Endothelial cell of umbilical vein (primary cell): ENCODE measurements around the gene EML2. TPM values are rescaled to one million over a fixed set of nuclear protein-coding genes. Genes with fewer than 3 reads are reported as not detected.

ENCODE experiments used
- BruUV-seq: library from RNA; stranded (reverse); fragments of 400-500 nt; replicated peaks from 2 replicates; lab custom pipeline; 2021; lab: Mats Ljungman, UMichigan
- CTCF ChIA-PET: fragments of 300-600, 350-600 bp; sonication (Branson Sonifier 250); formaldehyde crosslinking; loops from one replicate; lab custom pipeline; 2021; ENCODE audit warnings: antibody characterized with exemption, inconsistent platforms; lab: Charles Lee
- POLR2A ChIA-PET: fragments of 300-600, 350-600 bp; sonication (Branson Sonifier 250); formaldehyde crosslinking; loops from one replicate; lab custom pipeline; 2021; ENCODE audit warnings: antibody characterized with exemption, inconsistent platforms; lab: Charles Lee
- DNase-seq: peaks from one replicate; pipeline ENCODE4 v3.0.0-alpha.2; 2011; ENCODE audit warnings: low read depth, low spot score
- FAIRE-seq: peaks from 2 replicates; lab custom pipeline; 2011; peaks lifted over from hg19 to GRCh38; lab: Jason Lieb, UNC
- H2AFZ ChIP-seq: 2 replicates; pipeline ENCODE4 v1.6.0; 2012; ENCODE audit warnings: low read depth, low read length, control low read depth, inconsistent platforms
- H3K27ac ChIP-seq: 2 replicates; pipeline ENCODE4 v1.5.1; 2011; ENCODE audit warnings: low read depth, mild to moderate bottlenecking, control low read depth, low read length, moderate library complexity; ENCODE audit not compliant: insufficient read depth
- H3K27me3 ChIP-seq, 2 experiments: 2 replicates each; pipeline versions ENCODE4 v1.6.0 to v1.6.1; 2011; ENCODE audit warnings: low read length in 2 of 2, mixed read lengths in 1 of 2; ENCODE audit not compliant: control insufficient read depth in 2 of 2, insufficient read depth in 2 of 2
- H3K36me3 ChIP-seq, 2 experiments: 2 replicates in 1 of 2; 3 replicates in 1 of 2; pipeline ENCODE4 v1.5.1; 2011; ENCODE audit warnings: low read length in 2 of 2, mild to moderate bottlenecking in 1 of 2, moderate library complexity in 1 of 2; ENCODE audit not compliant: control insufficient read depth in 2 of 2, insufficient read depth in 2 of 2; ENCODE audit errors: extremely low read depth in 1 of 2
- H3K4me1 ChIP-seq: 3 replicates; pipeline ENCODE4 v1.5.1; 2011; ENCODE audit warnings: mild to moderate bottlenecking, low read length; ENCODE audit not compliant: control insufficient read depth, insufficient read depth; ENCODE audit errors: extremely low read depth
- H3K4me2 ChIP-seq: 2 replicates; pipeline ENCODE4 v1.6.1; 2011; ENCODE audit warnings: low read length, control low read depth, mixed read lengths; ENCODE audit not compliant: insufficient read depth
- H3K4me3 ChIP-seq, 3 experiments: fragments of 200-600 bp in 1 of 3; sonication (generic), shearing (Covaris generic) in 1 of 3; replicated peaks in 1 of 3; 2 replicates each; pipeline ENCODE4 v1.5.1; 2011 to 2016; ENCODE audit warnings: control low read depth in 3 of 3, low read length in 3 of 3, mild to moderate bottlenecking in 2 of 3, inconsistent platforms in 1 of 3, low read depth in 1 of 3, moderate library complexity in 1 of 3; ENCODE audit not compliant: insufficient read depth in 1 of 3
- H3K79me2 ChIP-seq: 2 replicates; pipeline ENCODE4 v1.6.0; 2012; ENCODE audit warnings: low read length, inconsistent platforms; ENCODE audit not compliant: control insufficient read depth, insufficient read depth
- H3K9ac ChIP-seq: replicated peaks from 2 replicates; pipeline ENCODE3; 2011; ENCODE audit warnings: low read length, control low read depth; ENCODE audit not compliant: insufficient read depth; ENCODE audit errors: extremely low read depth
- H3K9me1 ChIP-seq: replicated peaks from 3 replicates; pipeline ENCODE4 v1.6.0; 2011; ENCODE audit warnings: mild to moderate bottlenecking, low read length; ENCODE audit not compliant: control insufficient read depth, insufficient read depth; ENCODE audit errors: extremely low read depth
- H3K9me3 ChIP-seq: replicated peaks from 2 replicates; pipeline ENCODE4 v1.5.1; 2012; ENCODE audit warnings: low read length, inconsistent platforms; ENCODE audit not compliant: control insufficient read depth, insufficient read depth
- H4K20me1 ChIP-seq: replicated peaks from 2 replicates; pipeline ENCODE3; 2011; ENCODE audit warnings: mild to moderate bottlenecking, low read length; ENCODE audit not compliant: control insufficient read depth, insufficient read depth; ENCODE audit errors: extremely low read depth
- EZH2 ChIP-seq: IDR thresholded peaks from 2 replicates; pipeline ENCODE4 v1.6.1; 2012; ENCODE audit warnings: borderline replicate concordance, low read depth, mild to moderate bottlenecking, moderate library complexity, low read length, inconsistent platforms; ENCODE audit not compliant: severe bottlenecking
- FOS ChIP-seq: IDR thresholded peaks from 2 replicates; pipeline ENCODE4 v1.6.1; 2011; ENCODE audit warnings: mild to moderate bottlenecking, low read length, moderate library complexity, borderline replicate concordance; ENCODE audit not compliant: insufficient read depth
- GATA2 ChIP-seq: IDR thresholded peaks from 2 replicates; pipeline ENCODE4 v1.7.0; 2011; ENCODE audit warnings: low read depth, mild to moderate bottlenecking, moderate library complexity, mixed read lengths, low read length; ENCODE audit not compliant: insufficient read length, insufficient read depth
- JUN ChIP-seq: IDR thresholded peaks from 2 replicates; pipeline ENCODE4 v1.6.1; 2011; ENCODE audit warnings: borderline replicate concordance, low read depth; ENCODE audit not compliant: insufficient read length, insufficient read depth
- MYC ChIP-seq: IDR thresholded peaks from one replicate; pipeline ENCODE4 v1.6.1; 2011; ENCODE audit warnings: mild to moderate bottlenecking, low read depth, low read length
- POLR2A ChIP-seq: IDR thresholded peaks from 2 replicates; pipeline ENCODE4 v1.6.1; 2012; ENCODE audit warnings: low read depth, mild to moderate bottlenecking, control low read depth, low read length
- POLR2AphosphoS5 ChIP-seq: IDR thresholded peaks from 2 replicates; pipeline ENCODE4 v1.6.1; 2012; ENCODE audit warnings: low read depth, mild to moderate bottlenecking, control low read depth, low read length, moderate library complexity; ENCODE audit not compliant: insufficient read depth
- dilution Hi-C: fragments of 300-500 bp; cut with MboI; formaldehyde crosslinking; loops from one replicate; pipeline ENCODE4 v1.15.0; 2019; ENCODE audit warnings: low sequenced_read_pairs; ENCODE audit not compliant: extremely low pct_ligation_motif_present
- intact Hi-C: fragments of 100-400 bp; cut with micrococcal nuclease; formaldehyde crosslinking; loops from one replicate; pipeline ENCODE4 v1.10.0; 2022
- polyA plus RNA-seq, 4 experiments: library from polyadenylated mRNA; depleted of rRNA in 3 of 4; stranded (reverse) in 3 of 4; unstranded in 1 of 4; fragments of >200 nt; gene quantifications; 2 replicates each; pipeline versions ENCODE4 v1.2.1 to v1.2.3, GENCODE V29; 2011 to 2012; ENCODE audit warnings: missing spikeins in 1 of 4
- total RNA-seq: library from RNA; stranded (reverse); gene quantifications from 2 replicates; pipeline ENCODE4 v1.2.3, GENCODE V29; 2021
- TF ChIP-seq, protein P1 (sequence below): IDR thresholded peaks from 2 replicates; pipeline ENCODE4 v1.6.1; 2011; ENCODE audit not compliant: insufficient read depth, insufficient read length
- TF ChIP-seq, protein P2 (sequence below), 2 donors: IDR thresholded peaks; 1 replicate in 1 of 2; 2 replicates in 1 of 2; pipeline ENCODE4 v1.5.1; 2011; ENCODE audit warnings: low read length in 2 of 2, mild to moderate bottlenecking in 2 of 2, moderate library complexity in 2 of 2, control low read depth in 1 of 2, inconsistent platforms in 1 of 2, low read depth in 1 of 2; ENCODE audit not compliant: insufficient read depth in 1 of 2; ENCODE audit errors: extremely low read depth in 1 of 2

Gene EML2
- total and polyA plus RNA-seq, 2 donors (not counting 3 experiments of a cell fraction or from before 2014, with no cell fraction given), result 23.3 to 28.9 TPM

GRCh38 chr19:45659096-45659729 is 20.0 kb upstream of the EML2 start:
- DNase-seq (no peak), FAIRE-seq (no peak)
- POLR2A ChIA-PET, result no interaction called here
- Histone ChIP-seq H4K20me1 (no peaks in the 10 kb centered on the region), H3K4me2 (no peak overlapping the region), H3K9me1 (no peaks in the 10 kb centered on the region), H3K27me3 (peaks cover 0 to 7% of the 10 kb centered on the region in 2 experiments), H2AFZ (no peak overlapping the region), H3K4me3 (no peak overlapping the region), H3K9me3 (no peaks in the 10 kb centered on the region), H3K9ac (no peak overlapping the region), H3K27ac (no peak overlapping the region), H3K79me2 (no peaks in the 10 kb centered on the region), H3K36me3 (no peaks in the 10 kb centered on the region), H3K4me1 (no peaks in the 10 kb centered on the region)
- dilution Hi-C loops, result no loop called here
- BruUV-seq, result no TSS peak
- intact Hi-C loops, result no loop called here
- no peak for TF ChIP-seq POLR2A
- CTCF ChIA-PET, result interaction anchor here (1.0 to 1.1 kb wide), 2 partner anchors 16 to 18 kb away, joined by 3 read pairs; no protein-coding TSS in a partner anchor

DNA sequence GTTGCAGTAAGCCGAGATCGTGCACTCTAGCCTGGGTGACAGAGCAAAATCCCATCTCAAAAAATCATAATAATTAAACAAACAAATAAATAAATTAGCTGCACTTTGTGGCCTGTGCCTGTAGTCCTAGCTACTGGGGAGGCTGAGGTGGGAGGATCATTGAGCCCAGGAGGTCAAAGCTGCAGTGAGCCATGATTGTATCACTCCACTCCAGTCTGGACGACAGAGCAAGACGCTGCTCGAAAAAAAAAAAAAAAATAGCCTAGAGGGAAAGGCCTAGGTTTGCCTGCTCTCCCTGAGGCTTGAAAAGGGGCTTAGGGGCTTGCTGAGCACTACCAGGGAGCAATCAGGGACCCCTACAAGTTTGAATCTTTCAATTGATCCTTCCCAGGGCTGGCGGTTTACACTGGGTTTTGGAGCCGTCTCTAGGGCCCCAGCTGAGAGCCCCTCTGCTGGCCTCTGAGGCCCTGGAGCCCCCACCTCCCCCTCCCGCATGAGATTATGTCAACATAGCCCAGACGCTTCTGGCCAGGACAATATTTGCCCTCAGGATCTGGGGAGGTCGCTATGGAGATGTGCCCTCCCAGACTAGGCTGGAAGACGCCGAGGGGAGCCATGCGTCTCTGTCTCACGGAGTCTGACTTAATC is 18.4 kb upstream of the EML2 start:
- peaks cover 0 to 7% of the 10 kb centered on the region in 2 experiments for H3K27me3 ChIP-seq
- FAIRE-seq (no peak), DNase-seq (no peak)
- H3K4me2 ChIP-seq, result no peak overlapping the region
- no TSS peak for BruUV-seq
- no peak overlapping the region for H2AFZ ChIP-seq
- no peak overlapping the region for H3K9ac ChIP-seq
- dilution Hi-C loops, result no loop called here
- TF ChIP-seq GATA2 (no peak), POLR2A (no peak), EZH2 (no peak), FOS (no peak), POLR2AphosphoS5 (no peak), MYC (no peak), JUN (no peak)
- TF ChIP-seq, protein P1, sequence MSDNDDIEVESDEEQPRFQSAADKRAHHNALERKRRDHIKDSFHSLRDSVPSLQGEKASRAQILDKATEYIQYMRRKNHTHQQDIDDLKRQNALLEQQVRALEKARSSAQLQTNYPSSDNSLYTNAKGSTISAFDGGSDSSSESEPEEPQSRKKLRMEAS, result no peak
- TF ChIP-seq, protein P2, sequence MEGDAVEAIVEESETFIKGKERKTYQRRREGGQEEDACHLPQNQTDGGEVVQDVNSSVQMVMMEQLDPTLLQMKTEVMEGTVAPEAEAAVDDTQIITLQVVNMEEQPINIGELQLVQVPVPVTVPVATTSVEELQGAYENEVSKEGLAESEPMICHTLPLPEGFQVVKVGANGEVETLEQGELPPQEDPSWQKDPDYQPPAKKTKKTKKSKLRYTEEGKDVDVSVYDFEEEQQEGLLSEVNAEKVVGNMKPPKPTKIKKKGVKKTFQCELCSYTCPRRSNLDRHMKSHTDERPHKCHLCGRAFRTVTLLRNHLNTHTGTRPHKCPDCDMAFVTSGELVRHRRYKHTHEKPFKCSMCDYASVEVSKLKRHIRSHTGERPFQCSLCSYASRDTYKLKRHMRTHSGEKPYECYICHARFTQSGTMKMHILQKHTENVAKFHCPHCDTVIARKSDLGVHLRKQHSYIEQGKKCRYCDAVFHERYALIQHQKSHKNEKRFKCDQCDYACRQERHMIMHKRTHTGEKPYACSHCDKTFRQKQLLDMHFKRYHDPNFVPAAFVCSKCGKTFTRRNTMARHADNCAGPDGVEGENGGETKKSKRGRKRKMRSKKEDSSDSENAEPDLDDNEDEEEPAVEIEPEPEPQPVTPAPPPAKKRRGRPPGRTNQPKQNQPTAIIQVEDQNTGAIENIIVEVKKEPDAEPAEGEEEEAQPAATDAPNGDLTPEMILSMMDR (IDR thresholded peaks at IDR 0.05; ENCODE audit: extremely low read depth in 1 of 2, insufficient read depth in 1 of 2, low read depth in 1 of 2, low read length in 2 of 2), result no peak
- H3K27ac ChIP-seq, result no peak overlapping the region
- POLR2A ChIA-PET, result interaction anchor here (0.7 kb wide), 1 partner anchor 319 kb away, joined by 4 read pairs; no protein-coding TSS in a partner anchor
- no peaks in the 10 kb centered on the region for H3K9me1 ChIP-seq
- no peaks in the 10 kb centered on the region for H3K4me1 ChIP-seq
- no peaks in the 10 kb centered on the region for H3K79me2 ChIP-seq
- CTCF ChIA-PET, result interaction anchor here (1.0 kb wide), 1 partner anchor 8 kb away, joined by 3 read pairs; no protein-coding TSS in a partner anchor
- H3K36me3 ChIP-seq, result no peaks in the 10 kb centered on the region
- intact Hi-C loops, result no loop called here
- H3K4me3 ChIP-seq, result no peak overlapping the region
- no peaks in the 10 kb centered on the region for H3K9me3 ChIP-seq
- H4K20me1 ChIP-seq, result no peaks in the 10 kb centered on the region
